ENCODE results near the gene CTDP1.

GRCh38 chr18:79746730-79747129 lies 67.1 kb downstream of the CTDP1 start:
- TF ChIP-seq POLR2A (IDR thresholded peaks at IDR 0.05) = no peak
- TF ChIP-seq, protein P1, sequence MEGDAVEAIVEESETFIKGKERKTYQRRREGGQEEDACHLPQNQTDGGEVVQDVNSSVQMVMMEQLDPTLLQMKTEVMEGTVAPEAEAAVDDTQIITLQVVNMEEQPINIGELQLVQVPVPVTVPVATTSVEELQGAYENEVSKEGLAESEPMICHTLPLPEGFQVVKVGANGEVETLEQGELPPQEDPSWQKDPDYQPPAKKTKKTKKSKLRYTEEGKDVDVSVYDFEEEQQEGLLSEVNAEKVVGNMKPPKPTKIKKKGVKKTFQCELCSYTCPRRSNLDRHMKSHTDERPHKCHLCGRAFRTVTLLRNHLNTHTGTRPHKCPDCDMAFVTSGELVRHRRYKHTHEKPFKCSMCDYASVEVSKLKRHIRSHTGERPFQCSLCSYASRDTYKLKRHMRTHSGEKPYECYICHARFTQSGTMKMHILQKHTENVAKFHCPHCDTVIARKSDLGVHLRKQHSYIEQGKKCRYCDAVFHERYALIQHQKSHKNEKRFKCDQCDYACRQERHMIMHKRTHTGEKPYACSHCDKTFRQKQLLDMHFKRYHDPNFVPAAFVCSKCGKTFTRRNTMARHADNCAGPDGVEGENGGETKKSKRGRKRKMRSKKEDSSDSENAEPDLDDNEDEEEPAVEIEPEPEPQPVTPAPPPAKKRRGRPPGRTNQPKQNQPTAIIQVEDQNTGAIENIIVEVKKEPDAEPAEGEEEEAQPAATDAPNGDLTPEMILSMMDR (IDR thresholded peaks at IDR 0.05) = no peak
